HEK293 (cell line): ENCODE data around the gene LAMA2.

Source experiments
- CTCF ChIA-PET: fragments of 350-600 bp; formaldehyde crosslinking; extraction: SDS; loops from one replicate; lab custom pipeline; 2021; ENCODE audit warnings: antibody characterized with exemption; lab: Yijun Ruan, JAX
- POLR2A ChIA-PET: fragments of 300-600 bp; formaldehyde crosslinking; extraction: SDS; loops from one replicate; lab custom pipeline; 2020; ENCODE audit warnings: antibody characterized with exemption, inconsistent platforms; lab: Yijun Ruan, JAX
- H3K27ac ChIP-seq: fragments of 200-500 bp; sonication (Bioruptor generic); 2 replicates; pipeline ENCODE4 v1.5.1; 2014; ENCODE audit warnings: low read depth, low read length, control low read depth, inconsistent platforms; ENCODE audit errors: extremely low read depth
- H3K36me3 ChIP-seq, 2 experiments: fragments of 200-500 bp in 1 of 2; sonication (Bioruptor generic) in 1 of 2; 1 replicate in 1 of 2; 2 replicates in 1 of 2; pipeline ENCODE4 v1.5.1; 2014 to 2017; ENCODE audit warnings: inconsistent platforms in 2 of 2, low read length in 2 of 2; ENCODE audit not compliant: control insufficient read depth in 2 of 2, insufficient read depth in 1 of 2
- H3K4me1 ChIP-seq: fragments of 200-500 bp; sonication (Bioruptor generic); 2 replicates; pipeline ENCODE4 v1.5.1; 2014; ENCODE audit warnings: mild to moderate bottlenecking, low read length, inconsistent platforms; ENCODE audit not compliant: control insufficient read depth, insufficient read depth
- H3K4me3 ChIP-seq: 2 replicates; pipeline ENCODE4 v1.5.1; 2011; ENCODE audit warnings: low read depth, mild to moderate bottlenecking, control low read depth, low read length, moderate library complexity
- H3K9me3 ChIP-seq: fragments of 200-500 bp; sonication (Bioruptor generic); 2 replicates; pipeline ENCODE4 v1.5.1; 2014; ENCODE audit warnings: low read depth, low read length, inconsistent platforms; ENCODE audit not compliant: control insufficient read depth, insufficient read depth
- ATF2 ChIP-seq: fragments of 450-650 bp; formaldehyde crosslinking; IDR thresholded peaks from 2 replicates; pipeline ENCODE4 v1.5.1; 2016; ENCODE audit warnings: missing biosample characterization, missing genetic modification characterization, low read depth
- BCL11A ChIP-seq: fragments of 450-650 bp; formaldehyde crosslinking; IDR thresholded peaks from 2 replicates; pipeline ENCODE4 v1.5.1; 2016; ENCODE audit warnings: low read depth, missing biosample characterization, missing genetic modification characterization
- BCL11B ChIP-seq: fragments of 450-650 bp; formaldehyde crosslinking; IDR thresholded peaks from 2 replicates; pipeline ENCODE4 v1.5.1; 2016; ENCODE audit warnings: low read depth, missing biosample characterization, missing genetic modification characterization
- CTCF ChIP-seq: fragments of 450-650 bp; formaldehyde crosslinking; IDR thresholded peaks from 2 replicates; pipeline ENCODE4 v1.5.1; 2016; ENCODE audit warnings: missing biosample characterization, missing genetic modification characterization
- FEZF1 ChIP-seq: fragments of 450-650 bp; formaldehyde crosslinking; IDR thresholded peaks from 2 replicates; pipeline ENCODE4 v1.5.1; 2016; ENCODE audit warnings: missing biosample characterization, missing genetic modification characterization
- KLF16 ChIP-seq: fragments of 450-650 bp; formaldehyde crosslinking; IDR thresholded peaks from 2 replicates; pipeline ENCODE4 v1.5.1; 2017; ENCODE audit warnings: missing biosample characterization, missing genetic modification characterization
- KLF17 ChIP-seq: fragments of 450-650 bp; formaldehyde crosslinking; IDR thresholded peaks from 2 replicates; pipeline ENCODE4 v1.5.1; 2016; ENCODE audit warnings: missing biosample characterization, missing genetic modification characterization
- REPIN1 ChIP-seq: fragments of 450-650 bp; formaldehyde crosslinking; IDR thresholded peaks from 2 replicates; pipeline ENCODE4 v1.5.1; 2017; ENCODE audit warnings: missing biosample characterization, missing genetic modification characterization, low read depth
- SP3 ChIP-seq: fragments of 450-650 bp; formaldehyde crosslinking; IDR thresholded peaks from 2 replicates; pipeline ENCODE4 v1.5.1; 2016; ENCODE audit warnings: missing biosample characterization, missing genetic modification characterization
- ZNF140 ChIP-seq: fragments of 450-650 bp; formaldehyde crosslinking; IDR thresholded peaks from 2 replicates; pipeline ENCODE4 v1.5.1; 2016; ENCODE audit warnings: missing biosample characterization, missing genetic modification characterization
- ZNF146 ChIP-seq: fragments of 450-650 bp; formaldehyde crosslinking; IDR thresholded peaks from 2 replicates; pipeline ENCODE4 v1.5.1; 2016; ENCODE audit warnings: missing biosample characterization, missing genetic modification characterization
- ZNF184 ChIP-seq: fragments of 450-650 bp; IDR thresholded peaks from 2 replicates; pipeline ENCODE4 v1.5.1; 2018; ENCODE audit warnings: missing biosample characterization, mild to moderate bottlenecking, missing genetic modification characterization
- ZNF398 ChIP-seq: fragments of 450-650 bp; formaldehyde crosslinking; IDR thresholded peaks from 2 replicates; pipeline ENCODE4 v1.5.1; 2017; ENCODE audit warnings: missing biosample characterization, missing genetic modification characterization
- ZNF548 ChIP-seq: fragments of 450-650 bp; formaldehyde crosslinking; IDR thresholded peaks from 2 replicates; pipeline ENCODE4 v1.5.1; 2016; ENCODE audit warnings: missing biosample characterization, missing genetic modification characterization
- ZNF561 ChIP-seq: fragments of 450-650 bp; IDR thresholded peaks from 2 replicates; pipeline ENCODE4 v1.5.1; 2018; ENCODE audit warnings: missing biosample characterization, missing genetic modification characterization, borderline replicate concordance
- ZNF658 ChIP-seq: fragments of 450-650 bp; formaldehyde crosslinking; IDR thresholded peaks from 2 replicates; pipeline ENCODE4; 2016; ENCODE audit warnings: missing biosample characterization, missing genetic modification characterization
- ZNF76 ChIP-seq: fragments of 450-650 bp; formaldehyde crosslinking; IDR thresholded peaks from 2 replicates; pipeline ENCODE4; 2016; ENCODE audit warnings: low read depth, missing biosample characterization, missing genetic modification characterization, borderline replicate concordance
- ZNF777 ChIP-seq: fragments of 450-650 bp; formaldehyde crosslinking; IDR thresholded peaks from 2 replicates; pipeline ENCODE4 v1.5.1; 2017; ENCODE audit warnings: missing biosample characterization, missing genetic modification characterization, borderline replicate concordance
- ZNF791 ChIP-seq: fragments of 450-650 bp; formaldehyde crosslinking; IDR thresholded peaks from 2 replicates; pipeline ENCODE4 v1.5.1; 2016; ENCODE audit warnings: missing biosample characterization, missing genetic modification characterization
- ZNF792 ChIP-seq: fragments of 450-650 bp; formaldehyde crosslinking; IDR thresholded peaks from 2 replicates; pipeline ENCODE4 v1.5.1; 2016; ENCODE audit warnings: missing biosample characterization, missing genetic modification characterization

The LAMA2 gene

GRCh38 chr6:129523816-129524215 lies 640.9 kb downstream of the LAMA2 start (continued):
- TF ChIP-seq CTCF: no peak

GRCh38 chr6:129525055-129525454 lies 642.1 kb downstream of the LAMA2 start:
- Histone ChIP-seq H3K36me3 (no peaks in the 10 kb centered on the region), H3K9me3 (no peaks in the 10 kb centered on the region), H3K4me3 (no peak overlapping the region), H3K4me1 (no peaks in the 10 kb centered on the region), H3K27ac (no peak overlapping the region)
- POLR2A ChIA-PET: no interaction called here
- TF ChIP-seq ZNF398 (tag by site-specific recombination) (no peak), KLF17 (tag by site-specific recombination) (no peak), ZNF792 (tag by site-specific recombination) (no peak), CTCF (no peak), ATF2 (tag by site-specific recombination) (no peak), BCL11B (no peak), SP3 (tag by site-specific recombination) (no peak), ZNF146 (no peak), ZNF791 (tag by site-specific recombination) (no peak), ZNF777 (tag by site-specific recombination) (no peak), ZNF140 (tag by site-specific recombination) (no peak), FEZF1 (tag by site-specific recombination) (no peak), BCL11A (no peak), ZNF76 (tag by site-specific recombination) (no peak), ZNF184 (tag by site-specific recombination) (no peak), KLF16 (tag by site-specific recombination) (no peak), ZNF548 (tag by site-specific recombination) (no peak), ZNF561 (no peak), REPIN1 (tag by site-specific recombination) (no peak), ZNF658 (no peak)
- CTCF ChIA-PET: no interaction called here
